ENCODE results near the gene CAPZB.

The CAPZB gene

DNA sequence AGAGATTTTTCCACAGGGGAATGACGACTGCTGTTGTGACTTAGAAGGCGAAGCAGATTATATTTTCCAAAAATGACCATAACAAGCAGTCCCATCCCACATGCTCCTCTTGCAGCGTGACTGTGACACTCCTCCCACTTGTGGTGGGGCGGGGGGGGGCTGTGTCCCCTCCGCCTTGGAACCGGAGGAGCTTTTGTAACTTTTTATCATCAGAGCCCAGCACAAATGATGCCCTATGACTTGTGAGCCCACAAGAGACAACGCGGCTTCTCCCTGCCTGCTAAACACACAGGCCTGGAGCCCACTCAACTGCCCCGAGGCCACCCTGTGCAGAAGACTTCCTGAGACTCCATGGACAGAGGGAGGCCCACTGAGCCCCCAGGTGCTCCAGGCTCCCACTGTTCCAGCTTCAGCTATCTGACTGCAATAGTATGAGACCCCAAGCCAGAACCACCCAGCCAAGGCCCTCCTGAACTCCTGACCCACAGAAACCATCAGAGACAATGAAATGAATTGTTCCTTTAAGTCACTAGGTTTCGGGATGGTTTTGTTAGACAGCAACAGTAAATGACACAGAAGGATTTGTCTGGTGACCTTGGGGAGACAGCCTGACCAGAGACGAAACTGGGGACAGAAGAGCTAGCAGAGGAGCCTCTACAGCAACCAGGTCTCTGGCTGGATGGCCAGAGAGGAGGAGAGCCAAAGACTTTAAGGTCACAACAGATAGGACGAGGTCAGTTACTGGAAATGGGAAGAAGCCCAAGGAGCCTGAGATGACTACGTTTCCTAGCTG, 58.8 kb downstream of the CAPZB start:
- DNase-seq = no peak

DNA sequence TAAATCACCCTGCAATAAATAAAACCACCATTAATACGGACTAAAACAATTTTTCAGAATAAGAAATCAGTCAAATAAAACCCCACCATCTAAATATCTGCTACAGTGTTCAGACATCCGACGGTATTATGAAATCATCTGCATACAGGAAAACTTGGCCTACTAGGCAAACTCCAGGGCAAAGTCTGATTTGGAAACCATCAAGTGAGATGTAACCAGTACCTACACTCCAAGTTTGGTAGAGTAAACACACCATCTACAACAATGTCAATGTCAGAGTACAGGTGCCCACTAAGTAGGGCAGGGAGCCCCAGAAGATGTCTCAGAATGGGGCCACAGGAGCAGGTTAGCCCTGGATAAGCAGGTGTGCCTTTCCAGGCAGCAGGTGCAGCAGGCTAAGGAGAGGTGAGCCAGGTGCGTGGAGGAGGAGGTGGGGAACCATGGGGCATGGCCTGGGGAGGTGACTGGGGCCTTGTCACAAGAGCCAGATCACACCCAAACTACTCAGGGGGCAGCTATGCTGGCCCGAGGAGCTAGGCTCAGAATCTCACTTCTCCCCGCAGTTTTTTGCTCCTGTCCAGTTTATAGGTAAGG, 59.6 kb downstream of the CAPZB start:
- DNase-seq = no peak

GRCh38 chr1:19424651-19425570, 60.4 kb downstream of the CAPZB start:
- peak; percentile 55 for DNase-seq

DNA sequence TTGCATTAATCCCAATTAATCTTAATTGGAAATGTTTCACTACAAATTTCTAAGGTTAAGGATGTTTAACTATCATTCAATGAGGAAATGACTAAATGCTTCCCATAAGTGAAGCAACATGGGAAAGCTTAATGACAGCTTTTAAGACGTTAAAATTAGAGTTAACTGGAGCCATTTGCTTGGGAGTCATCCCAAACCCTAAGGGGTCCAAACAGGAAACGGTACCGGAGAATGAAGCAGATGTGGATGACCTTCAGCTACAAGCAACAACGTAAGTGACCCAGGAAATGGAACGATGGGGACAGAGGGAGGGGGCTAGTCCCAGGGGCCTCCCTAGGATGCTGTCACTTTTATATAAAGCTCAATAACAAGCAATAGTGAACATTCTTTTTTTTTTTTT, 62.2 kb downstream of the CAPZB start:
- DNase-seq = no peak

- DNase-seq = no peak
These were observed 64.0 kb downstream of the CAPZB start for GRCh38 chr1:19421365-19421764.

GRCh38 chr1:19420606-19421005, 64.7 kb downstream of the CAPZB start:
- no peak for DNase-seq

DNA sequence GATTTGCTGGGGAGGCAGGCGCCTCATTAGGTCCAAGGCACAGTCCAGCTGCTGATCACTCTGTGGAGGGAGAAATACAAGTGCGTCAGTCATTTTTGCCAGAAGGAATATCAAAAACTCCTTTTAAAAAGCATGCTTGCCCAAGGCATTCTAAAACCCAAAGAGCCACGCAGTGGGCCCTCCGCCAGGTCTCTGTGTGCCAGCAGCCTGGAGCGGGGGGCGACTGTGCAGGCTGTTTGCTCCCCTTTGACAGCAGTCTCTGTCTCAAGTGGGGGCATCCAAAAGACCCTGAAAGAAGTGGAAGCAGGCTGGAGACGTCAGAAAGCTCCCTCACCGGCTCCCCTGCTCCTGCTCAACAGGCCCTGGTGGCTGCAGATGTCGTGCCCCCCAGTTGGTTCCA, 65.6 kb downstream of the CAPZB start:
- no peak for DNase-seq

DNA sequence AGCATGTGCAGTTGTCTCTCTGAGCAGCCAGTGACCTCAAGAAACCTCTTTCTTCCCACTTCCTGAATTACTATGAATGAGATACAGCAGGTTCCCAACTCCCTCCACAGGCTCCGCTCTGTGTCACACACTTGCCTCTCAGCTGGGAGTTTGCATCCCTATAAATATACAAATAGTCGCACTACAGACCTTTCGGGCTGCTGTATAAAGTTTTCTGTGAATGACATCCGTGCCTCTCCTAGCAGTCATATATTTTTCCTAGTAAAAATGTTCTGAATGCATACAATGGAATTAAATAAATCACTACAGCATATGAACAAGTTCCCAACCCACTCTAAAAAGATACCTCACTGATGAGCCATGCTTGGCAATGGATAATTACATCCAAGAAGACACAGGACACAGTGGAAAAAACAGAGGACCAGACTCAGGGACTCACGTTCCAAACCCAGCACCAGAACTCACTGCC, 66.8 kb downstream of the CAPZB start:
- DNase-seq = no peak

DNA sequence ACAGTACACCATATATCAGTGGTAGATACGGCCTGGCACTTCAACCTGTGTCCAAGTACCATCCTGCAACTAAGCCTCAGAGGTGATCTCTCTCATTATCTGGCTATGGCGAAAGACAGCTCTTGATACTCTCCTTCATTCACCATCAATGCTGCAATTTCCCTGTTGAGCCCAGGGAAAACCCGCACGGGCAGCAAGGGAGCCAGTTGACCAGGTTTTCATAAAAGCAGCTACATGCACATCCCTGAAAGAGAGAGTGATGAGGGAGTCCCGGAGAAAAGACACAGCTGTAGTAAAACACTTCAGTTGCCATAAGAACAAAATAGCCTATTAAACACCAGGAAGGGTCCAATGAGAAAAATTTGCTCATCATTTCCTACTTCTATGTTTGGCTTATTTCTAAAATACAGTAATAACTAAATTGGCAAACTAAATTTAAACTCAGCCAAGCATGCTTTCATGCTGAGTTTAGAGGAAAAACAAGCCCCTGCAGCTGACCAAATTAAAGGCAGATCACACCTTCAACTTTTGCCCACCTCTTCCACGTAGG, 68.3 kb downstream of the CAPZB start:
- DNase-seq = no peak

DNA sequence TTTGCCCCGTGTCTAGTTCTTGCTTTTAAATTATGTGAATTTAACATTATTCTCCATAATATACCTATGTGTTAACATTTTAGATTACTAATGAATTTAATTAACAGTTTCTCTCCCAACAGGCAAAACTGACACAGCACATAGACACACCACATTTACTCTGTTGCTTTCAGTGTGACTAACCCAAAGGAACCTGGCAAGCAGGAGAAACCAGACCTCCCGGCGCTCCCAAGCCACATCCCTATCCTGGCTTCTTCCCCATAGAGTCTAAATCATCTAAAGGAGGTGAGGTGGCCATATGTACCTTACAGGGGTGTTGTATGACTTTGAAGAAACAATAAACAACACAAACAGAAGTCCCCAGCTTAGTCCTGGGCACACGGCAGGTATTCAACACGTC, 69.2 kb downstream of the CAPZB start:
- no peak for DNase-seq

- no peak for DNase-seq
These were observed 70.7 kb downstream of the CAPZB start for GRCh38 chr1:19414515-19415121.

- no peak for DNase-seq
These were observed 71.3 kb downstream of the CAPZB start for GRCh38 chr1:19413999-19414398.

DNA sequence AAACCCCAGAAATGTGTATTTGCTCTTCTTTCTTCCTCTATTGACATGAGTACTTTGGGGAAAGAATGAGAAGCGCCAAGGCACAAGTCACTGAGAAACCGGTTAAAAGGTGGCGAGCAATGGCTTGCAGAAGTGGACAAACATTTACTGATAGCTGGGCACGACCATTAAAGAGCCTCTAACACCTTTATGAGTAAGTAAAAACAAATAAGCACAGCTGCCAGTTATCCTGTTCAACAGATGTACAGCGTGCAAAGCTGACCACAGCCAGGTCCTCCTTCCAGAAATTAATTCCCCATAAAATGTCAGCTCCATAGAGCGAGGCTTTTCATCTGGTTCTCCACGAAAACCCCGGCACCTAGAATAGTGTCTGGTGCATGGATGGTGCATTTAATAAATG, 72.7 kb downstream of the CAPZB start:
- peak; percentile 35 for DNase-seq

GRCh38 chr1:19411612-19412011, 73.7 kb downstream of the CAPZB start:
- DNase-seq = no peak

DNA sequence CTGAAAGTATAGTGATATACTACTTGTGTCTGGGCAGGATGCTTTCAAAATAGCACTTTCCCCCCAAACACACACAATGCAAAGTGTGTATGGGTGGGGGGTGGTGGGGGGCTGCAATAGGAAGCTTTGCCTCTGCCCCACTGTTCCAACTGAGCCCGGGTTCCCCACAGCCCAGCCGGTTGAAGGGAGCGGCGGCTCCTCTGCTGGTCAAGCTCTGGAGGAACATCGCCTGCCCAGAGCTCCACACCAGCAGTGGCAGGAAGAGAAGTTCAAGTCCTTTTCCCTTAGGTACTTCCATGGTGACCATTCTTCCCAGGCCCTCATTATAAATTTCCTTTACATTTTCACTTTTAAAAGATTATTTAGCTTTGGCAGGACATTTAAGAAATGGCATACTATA, 74.9 kb downstream of the CAPZB start:
- DNase-seq = no peak

DNA sequence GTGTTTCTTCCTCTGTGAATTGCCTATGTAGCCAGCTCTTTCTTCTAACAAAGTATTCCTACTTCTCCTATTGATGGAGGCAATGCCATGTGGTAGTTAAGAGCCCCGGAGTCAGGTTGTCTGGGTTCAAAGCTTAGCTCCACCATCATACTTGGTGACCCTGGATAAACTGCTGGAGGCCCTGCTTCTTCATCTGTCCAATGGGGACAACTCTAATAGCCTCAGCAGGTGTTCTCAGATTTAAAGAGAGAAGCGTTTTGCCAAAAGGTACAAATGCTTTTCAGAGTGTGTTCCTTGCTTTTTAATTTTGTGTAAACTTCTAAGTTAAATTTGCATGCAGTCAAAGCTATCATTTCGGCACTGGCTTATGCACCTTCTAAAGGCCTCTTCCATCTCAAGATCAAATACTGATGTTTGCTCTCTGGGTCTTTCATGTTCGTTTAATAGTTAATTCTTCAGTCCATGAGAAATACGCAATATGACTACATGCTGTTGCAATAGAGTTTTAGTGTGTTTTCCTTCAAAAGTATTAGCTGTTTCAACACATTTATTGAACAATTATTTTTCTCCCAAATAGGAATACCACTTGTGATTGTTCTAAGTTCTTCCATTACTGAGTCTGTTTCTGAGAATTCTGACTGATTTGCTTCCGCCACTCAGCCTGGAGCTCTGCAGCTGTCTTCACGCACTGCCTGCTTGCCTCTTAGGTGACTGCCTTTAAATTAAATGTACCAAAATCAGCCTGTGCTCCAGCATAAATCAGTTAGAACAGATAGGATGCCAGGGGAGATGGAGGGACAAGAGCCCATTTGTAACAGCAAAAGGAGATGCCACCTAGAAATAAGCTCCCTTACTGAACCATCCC, 75.6 kb downstream of the CAPZB start:
- DNase-seq = no peak

- no peak for DNase-seq
These were observed 77.7 kb downstream of the CAPZB start for GRCh38 chr1:19407494-19408096.

- DNase-seq = no peak
These were observed 78.7 kb downstream of the CAPZB start for GRCh38 chr1:19406680-19407079.

DNA sequence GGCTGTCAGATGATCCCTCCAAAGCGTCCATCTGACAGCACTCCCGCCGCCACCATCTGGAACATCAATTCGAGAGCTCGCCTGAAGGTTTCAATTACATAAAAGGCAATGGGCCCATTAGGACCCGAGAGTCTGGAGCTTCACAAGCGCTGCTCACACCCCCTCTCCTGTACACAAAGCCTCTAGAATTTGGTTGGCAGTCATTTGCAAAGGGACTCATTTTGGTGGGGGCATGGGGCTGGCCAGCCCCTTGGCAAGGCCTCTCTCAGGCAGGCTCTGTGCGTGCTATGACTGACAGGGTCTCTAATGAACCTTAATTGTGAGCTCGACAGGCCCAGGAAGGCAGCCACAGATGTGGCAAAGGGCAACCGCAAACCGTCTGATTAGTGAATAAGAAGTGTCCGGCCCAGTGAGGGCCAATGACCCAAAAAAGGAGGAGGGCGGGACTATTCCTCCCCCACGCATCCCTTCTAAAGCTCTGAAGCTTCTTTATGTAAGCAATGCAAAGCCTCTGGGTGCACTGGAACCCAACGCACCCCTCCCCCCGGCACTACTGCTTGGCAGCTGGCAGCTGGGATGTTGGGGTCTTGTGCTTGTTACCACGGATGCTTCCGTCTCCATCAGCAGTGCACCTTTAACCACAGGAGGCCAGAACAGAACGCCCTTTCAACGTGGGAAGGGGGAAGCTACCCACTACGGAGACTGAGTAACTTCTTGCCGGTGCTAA, 79.4 kb downstream of the CAPZB start:
- DNase-seq = no peak

GRCh38 chr1:19405195-19405760, 80.1 kb downstream of the CAPZB start:
- no peak for DNase-seq
